HG03520 (cell line): ENCODE results near the gene DISP2.

Source experiments
- ATAC-seq: cut with Tn5 transposase; IDR thresholded peaks from one replicate; pipeline ENCODE4 v1.9.1; 2021; ENCODE audit warnings: mild to moderate bottlenecking, moderate library complexity; ENCODE audit not compliant: unreplicated experiment

The DISP2 gene

DNA sequence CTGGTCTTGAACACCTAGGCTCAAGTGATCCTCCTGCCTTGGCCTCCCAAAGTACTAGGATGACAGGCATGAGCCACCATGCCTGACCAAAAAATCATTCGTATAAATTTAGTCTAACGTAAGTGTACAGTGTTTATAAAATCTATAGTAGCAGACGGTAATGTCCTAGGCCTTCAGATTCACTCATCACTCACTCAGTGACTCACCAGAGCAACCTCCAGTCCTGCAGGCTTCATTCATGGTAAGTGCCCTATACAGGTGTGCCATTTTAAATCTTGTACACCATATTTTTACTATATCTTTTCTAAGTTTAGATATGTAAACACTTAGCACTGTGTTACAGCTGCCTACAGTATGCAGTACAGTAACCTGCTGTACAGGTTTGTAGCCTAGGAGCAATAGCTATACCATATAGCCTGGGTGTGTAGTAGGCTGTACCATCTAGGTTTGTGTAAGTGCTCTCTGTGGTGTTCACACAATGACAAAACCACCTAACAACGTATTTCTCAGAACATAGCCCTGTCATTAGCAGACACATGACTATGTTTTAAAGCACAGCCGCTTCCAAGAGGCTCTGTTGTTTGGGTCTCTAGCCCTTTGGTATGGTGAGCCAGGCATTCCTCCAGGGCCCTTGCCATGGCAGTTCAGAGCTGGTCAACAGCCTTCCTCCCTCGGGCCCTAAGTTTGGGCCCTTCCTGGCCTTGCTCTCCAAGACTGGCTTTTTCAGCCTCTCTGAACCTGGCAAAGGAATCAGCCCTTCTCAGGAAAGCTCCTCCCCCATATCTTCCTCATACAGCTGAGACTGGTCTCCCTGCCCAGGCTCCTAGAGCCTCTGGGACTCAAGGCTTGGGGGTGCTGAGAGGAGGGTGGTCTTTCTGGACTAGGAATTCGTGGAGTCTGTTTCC lies 15.4 kb upstream of the DISP2 start:
- no peak for ATAC-seq

DNA sequence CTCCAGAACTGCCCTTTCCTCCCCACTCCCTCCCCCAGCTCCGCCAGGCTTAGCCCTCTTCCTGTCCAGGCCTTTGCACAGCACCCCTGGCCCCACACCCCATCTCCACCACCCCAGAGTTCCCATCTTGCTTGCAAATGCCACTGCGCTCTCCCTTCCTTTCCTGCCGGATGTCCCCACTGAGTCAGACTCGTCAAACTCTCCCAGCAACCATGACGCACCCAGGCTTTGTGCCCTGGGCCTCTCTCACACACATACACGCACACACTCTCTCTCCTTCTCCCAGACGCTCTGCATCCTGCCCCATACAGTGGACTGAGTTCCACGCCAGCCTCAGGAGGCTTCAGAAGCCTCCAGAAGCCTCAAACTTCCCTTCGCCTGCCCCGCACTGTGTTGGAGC lies 14.5 kb upstream of the DISP2 start:
- ATAC-seq = no peak

DNA sequence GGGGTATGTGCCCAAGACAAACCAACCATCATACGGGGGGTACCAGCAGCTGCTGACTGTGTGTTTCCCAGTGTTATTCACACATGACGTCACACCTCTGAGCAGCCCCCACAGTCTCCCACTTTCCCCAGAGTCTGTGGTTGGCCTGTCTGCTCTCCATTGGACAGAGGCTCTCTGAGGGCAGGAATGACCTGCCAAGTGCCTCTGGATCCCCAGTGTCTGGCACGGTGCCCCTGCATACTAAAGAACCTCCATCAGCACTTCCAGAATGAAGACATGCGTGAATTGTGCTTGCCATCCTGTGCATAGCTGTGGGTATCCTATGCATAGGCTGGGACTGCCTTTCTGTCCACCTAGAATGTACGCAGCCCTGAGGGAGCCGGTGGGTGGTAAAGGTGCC lies 13.8 kb upstream of the DISP2 start:
- ATAC-seq = no peak

DNA sequence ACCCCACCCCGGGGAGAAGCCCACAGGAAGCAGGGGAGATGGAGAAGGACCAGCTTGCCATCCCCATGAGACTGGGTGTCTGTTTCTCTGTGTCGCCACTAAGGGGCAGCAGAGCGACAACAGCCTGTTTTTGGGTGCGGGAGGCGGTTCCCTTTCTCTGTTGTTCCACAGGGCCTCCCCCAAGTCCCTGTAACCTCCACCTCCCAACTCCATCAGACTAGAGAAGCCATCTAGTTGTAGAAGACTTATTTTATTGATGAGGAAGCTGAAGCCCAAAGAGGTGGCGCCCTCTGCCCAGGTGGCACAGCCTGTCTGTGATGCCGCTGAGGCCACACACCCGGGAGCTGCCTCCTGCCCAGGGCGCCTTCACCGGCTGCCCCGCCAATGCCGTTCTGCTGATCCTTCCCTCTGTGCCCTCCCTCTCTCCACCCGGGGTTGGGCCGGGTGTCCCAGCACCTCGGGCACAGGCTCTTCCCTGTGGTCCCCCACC lies 13.3 kb upstream of the DISP2 start:
- ATAC-seq = no peak

DNA sequence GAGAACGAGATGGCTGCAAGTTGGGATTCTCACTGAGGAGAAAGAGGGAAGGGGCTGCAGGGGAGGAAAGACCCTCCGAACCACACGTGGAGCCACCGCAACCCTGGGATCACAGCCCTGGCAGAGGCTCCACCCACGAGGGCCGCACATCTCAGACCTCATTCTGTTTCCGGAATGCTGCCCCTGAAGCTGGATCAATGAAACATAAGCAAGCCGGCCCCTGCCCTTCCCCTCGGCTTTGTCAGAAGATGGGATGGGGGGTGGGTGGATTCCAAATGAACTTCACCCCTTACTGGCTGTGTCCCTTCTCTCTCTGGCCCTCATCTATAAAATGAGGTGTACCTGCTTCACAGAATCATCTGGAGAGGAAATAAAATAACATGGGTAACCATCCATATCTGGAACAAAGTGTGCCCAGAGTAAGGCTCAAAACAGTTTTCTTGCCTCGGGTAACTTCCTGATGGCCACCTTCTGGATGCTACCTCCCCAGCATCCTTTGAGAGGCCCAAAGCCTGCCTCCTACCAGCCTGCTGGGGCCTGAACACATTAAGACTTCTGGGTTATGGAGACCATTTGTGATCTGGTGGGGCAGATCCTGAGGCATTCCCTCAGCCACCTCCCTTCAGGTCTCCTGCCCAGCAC lies 12.7 kb upstream of the DISP2 start:
- ATAC-seq = no peak

DNA sequence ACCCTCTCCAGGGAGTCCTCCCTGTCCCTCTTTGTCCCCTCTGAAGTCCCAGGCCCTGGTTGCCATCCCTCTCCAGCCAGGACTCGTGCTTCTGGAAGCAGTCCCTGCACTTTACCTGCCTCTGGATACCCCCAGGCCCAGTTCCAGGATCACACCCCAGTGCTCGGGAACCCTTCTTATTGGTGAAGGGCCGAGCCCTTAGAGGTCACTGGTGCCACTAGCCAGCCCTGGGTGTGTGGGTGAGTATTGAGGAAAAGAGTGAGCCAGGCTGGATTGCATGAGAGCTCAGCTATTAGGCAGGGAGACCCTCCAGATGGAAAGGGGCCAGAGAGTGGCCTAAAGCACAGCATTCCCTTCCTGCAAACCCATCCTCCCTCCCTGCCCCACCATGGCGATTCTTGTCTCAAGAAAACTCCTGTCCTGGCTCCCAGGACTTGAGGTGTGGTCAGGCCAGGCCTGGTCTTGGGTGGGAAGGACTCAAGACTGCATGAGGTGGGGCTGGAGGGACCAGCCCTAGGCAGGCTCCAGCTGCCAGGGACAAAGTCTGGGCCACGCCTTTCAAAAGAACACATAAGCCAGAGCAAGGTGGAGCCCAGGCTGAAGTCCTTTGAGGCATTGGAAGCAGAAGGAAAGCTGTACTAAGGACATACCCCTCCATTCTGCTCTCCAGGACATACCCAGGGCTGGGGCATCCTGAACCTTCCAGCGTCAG lies 12.0 kb upstream of the DISP2 start:
- no peak for ATAC-seq

DNA sequence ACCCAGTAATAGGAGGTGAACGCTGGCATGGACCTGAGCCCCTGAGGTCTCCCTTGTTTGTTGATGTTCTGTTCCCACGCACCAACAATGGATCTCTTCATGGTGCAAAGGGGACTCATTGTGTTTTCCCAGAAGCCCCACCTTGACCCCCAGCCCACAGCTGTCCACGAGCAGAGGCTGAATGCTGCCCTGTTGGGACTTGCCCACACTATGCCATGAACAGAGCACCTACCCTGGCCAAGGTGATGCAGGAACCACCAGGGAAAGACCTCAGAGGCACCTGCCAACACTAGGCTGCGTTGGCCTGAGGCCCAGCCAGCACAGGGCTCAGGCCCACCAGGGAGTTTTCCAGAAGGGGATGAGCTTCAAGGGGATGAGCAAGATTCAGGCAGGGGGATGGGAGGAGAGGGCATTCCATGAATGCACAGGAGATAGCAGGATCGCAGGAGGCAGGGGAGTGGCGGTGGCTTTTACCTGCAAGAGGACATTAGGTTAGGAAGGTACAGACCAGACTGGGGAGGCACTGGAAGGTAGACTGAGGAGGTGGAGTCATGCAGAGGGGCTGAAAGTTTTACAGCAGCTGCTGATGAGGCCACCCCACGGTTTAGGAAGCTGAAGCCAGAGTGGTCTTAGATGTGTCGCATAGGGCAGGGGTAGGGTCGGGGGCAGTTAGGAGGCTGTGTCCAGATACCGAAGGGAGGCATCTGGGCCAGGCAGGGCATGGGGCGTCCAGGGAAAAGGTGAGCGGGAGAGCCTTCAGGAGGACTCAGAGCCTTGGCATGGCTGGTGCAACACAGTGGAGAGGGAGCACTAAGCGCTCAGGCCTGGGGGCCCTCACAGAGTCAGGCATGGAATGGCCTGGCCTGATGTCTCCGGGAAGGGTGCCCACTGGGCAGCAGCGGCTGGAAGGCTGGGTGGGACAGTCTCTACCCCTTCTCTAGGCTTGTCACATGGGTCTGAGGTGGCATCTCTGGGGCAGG lies 11.2 kb upstream of the DISP2 start:
- no peak for ATAC-seq

DNA sequence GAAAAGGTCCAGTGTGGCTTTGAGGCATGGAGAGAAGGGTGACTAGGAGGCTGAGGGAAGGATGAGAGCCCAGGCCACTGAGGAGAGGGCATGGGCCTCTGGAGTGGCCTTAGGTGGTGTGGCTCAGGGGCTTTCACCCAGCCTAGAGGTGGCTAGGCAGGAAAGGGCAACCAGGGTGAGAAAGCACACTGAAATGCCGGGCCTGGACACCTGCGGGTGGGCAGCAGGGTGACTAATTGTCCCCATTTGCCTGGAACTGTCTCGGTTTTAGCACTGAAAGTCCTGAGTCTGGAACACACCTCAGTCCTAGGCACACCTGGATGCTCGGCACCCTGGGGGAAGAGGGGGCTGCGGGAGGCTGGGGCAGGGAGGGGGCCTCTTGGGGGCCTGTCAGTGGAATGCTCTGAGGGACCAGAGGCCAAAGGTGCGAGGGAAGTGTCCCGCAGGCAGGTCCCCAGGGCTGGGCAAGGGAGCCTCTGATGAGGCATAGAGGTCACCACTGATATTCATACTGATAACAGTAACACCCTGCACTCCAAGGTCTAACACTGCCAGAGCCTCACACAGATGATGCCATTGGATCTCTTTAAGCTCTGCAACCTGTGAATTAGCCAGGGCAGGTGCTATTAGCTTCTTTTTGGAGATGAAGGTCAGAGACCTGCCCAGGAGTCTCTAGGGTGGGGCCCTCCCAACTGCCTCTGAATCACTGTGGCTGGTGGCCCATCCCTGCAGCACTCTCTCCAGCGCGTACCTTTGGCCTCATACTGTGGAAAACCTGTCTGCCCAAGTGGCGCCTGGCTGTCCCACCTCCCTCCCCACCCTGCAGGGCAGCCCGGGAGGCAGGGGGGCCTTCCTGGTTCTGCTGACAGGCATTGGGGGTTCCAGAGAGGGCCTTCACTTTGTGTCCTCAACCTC lies 10.2 kb upstream of the DISP2 start:
- ATAC-seq = no peak

DNA sequence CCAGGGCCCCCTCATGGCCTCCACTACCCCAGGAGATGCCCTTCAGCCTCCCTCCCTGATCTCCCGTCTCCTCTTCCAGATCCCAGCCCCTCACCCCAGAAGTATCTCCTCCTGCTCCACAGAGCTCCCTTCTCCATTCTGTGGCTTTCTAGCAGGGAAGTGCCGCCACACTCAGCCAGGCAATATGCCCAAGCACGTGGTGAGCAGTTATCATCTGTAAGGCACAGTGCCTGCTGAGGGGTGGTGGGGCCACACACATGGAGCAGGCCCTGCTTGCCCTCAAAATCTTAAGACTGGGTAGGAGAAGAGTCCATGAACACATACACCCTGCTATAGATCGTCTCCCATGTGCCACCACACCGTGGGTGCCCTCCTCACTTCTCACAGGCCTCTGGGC lies 9.5 kb upstream of the DISP2 start:
- no peak for ATAC-seq

DNA sequence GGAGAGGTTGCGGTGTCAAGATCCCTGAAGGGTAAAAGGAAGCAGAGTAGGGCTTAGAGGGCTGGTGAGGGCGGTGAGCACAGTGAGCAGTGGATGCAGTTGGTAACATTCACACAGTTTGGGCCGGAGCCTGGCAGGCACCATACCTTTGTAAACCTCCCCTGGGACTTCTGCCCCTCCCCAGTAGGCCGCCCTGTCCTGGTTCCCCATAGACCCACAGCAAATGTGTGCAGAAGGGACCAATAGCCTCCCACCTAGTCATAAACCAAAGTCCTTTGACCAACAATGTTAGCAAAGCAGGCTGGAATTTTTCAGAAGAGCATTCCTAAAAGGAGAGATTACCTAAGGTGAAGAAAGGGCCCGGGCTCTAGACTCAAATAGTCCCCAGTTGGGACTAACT lies 8.9 kb upstream of the DISP2 start:
- no peak for ATAC-seq

DNA sequence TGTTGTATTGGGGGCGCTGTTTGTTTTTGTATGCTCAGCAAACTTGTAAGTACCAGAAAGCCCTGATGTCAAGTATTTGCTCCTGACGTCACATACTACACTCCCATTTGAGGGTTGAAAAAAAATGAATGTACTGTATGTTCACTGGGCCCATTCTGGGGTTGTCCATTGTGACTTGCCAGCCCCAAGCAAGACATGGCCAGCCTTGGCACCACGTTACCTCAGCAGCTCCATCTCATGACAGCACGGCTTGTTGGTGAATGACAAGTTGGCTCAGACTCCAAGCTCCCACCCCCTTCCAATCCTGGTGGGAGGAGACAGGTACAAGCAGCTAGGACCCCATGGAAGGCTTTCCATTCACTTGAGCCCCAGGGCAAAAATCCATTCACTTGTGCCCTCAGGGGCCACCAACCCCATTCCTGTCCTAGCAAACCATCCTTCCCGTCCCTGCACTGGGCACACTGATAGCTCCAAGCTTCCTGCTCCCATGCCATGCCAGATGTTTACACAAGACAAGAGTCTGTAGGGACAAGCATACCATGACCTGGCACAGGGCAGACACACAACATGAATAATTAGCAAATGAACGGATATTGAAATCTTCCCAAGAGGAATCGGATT lies 5.6 kb upstream of the DISP2 start:
- ATAC-seq = no peak

DNA sequence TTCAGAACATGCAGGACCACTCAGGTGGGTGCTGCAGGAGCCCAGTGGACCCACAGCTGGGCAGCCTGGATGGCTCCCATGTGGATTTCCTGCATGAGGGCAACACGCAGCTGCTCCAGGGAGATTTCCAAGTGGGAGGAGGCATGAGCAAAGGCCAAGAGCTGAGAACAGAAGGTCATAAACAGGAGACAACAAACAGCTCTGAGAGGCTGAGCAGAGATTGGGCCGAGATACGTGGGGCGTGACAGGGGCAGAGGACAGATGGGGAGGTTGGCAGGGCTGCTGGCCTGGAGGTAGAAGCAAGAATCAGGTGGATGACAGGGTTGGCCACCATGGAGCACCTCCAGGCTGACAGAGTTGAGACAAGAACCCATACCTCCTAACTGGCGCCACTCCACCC lies 4.3 kb upstream of the DISP2 start:
- no peak for ATAC-seq

DNA sequence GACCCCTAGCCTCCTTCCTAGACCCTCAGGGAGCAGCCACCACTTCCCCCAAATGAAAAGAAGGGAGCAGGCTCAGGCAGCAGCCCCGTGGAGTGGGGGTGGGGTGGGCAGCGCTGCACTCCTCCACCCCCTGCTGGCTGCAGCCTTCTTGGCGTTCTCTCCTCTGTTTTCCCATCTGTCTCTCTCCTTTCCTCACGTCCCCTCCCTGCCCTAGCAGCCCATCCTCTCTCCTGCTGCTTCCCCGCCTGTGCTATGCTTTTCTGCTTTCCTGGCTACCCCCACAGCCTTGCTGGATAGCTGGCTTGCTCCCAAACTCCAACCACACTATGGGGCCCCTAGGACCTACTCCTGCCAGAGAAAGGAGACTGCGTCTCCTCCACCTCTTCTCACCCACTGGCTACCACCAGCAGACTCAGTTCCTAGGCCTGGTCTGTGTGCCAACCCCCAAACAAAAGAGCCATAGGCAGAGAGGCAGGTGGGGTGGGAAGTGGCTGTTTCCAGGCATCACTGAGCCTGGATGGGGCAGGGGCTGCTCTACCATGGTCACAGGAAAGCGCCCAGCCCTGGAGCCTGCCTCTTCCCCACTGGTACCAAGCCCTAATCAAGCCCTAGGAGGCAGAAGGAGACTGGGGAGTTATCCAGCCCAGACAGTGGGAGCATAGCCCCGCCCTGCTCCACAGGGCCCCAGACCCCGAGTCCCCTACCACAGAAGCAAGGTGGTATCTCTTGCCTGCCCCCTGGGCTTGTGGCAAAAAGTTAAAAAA lies 3.4 kb upstream of the DISP2 start:
- ATAC-seq = no peak

DNA sequence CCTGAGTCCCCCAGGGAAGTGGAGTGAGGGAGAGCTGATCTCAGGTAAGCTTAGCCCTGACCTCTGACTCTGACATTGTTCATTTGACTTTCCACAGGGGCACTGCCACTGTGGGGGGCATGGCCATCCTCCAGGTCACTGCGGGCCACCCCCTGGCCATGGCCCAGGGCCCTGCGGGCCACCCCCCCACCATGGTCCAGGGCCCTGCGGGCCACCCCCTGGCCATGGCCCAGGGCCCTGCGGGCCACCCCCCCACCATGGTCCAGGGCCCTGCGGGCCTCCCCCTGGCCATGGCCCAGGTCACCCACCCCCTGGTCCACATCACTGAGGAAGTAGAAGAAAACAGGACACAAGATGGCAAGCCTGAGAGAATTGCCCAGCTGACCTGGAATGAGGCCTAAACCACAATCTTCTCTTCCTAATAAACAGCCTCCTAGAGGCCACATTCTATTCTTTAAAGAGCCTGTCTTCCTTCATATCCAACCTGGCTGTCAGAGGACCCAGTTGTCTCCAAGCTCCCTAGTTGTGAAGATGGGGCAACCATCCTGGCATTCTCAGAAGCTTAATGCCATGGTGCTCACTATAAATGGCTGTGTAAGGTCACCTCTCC lies 1.9 kb upstream of the DISP2 start:
- no peak for ATAC-seq

DNA sequence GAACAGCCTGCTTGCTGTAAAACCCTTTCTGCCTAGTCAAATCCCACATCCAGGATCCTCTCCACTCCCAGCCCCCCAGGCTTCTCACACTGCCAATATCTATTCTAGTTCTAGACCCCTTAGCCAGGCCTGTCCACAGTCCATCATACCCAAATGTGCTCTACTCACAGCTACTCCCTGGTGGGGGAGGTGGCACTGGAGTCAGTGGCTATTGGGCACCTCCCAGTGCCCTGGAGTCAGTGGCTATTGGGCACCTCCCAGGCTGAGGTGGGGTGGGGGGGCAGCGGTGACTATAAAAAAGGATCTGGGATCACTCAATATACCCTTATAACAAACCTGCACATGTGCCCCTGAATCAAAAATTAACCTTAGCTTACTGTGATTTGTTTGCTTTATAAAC lies 773 bp upstream of the DISP2 start:
- no peak for ATAC-seq

DNA sequence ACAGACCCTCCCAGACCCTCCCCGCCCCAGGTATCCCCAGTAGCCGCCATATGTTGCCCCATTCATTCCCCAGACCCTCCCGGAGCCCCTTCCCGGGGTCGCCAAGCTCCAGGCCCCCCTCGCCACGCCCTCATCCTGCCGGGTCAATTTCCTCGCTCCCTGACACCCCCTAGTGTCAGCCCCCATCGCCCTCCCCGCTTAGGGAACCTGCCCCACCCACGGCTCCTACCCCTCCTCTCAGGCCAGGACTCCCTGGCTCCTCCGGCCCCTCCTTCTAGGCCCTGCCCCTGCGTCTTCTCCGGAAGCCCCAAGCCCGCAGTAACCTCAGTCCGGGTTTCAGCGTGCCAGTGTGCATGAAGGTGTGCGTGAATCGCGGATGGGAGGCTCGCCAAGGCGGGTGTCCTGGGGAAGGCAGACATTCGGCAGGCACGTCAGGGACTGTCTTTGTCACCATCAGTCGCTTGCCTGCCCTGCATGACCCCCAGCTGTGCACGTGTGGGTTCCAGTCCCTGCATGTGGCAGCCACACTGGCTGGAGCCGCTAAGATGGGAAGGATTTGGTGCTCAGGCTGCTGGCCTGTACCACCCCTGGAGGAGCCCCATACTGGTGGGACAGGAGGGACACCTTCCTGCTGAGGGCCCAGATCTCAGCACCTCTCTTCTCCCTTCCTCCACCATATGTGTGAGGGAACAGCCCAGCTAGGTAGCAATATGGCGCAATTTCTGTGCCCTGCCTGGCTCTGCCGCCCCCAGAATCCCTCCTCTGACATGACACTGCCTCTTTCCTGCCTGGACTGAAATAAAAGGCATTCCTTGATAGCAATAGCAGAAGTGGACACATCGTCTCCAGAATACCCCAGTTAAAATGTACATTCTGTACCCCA lies 693 bp downstream of the DISP2 start:
- no peak for ATAC-seq

DNA sequence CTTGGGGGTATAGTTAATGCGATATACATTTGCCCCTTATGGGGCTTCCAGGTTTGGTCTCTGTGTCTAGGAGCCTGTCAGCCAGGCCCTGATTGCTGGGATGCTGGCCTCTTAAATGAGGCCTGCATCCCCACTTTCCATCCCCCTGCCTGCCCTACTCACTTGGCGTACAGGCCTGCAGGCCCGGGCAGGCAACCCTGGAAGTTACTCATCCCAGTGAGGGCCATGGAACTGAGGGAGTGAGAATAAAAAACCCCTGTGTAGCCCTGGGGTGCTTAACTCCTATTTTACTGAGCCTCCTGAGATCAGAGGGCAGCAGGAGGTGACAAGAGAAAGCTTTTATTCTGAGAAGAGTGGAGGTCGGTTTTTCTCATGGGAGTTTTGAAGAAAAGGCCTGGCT lies 2.0 kb downstream of the DISP2 start:
- no peak for ATAC-seq
